Lower leg skin (tissue), 4 donors: ENCODE measurements around the gene DPM2. TPM values are rescaled to one million over a fixed set of nuclear protein-coding genes. Genes with fewer than 3 reads are reported as not detected.

Experiments used
- DNase-seq, 2 donors: peaks; one replicate each; pipeline ENCODE4 v3.0.0-alpha.2; 2019; ENCODE audit warnings: low spot score in 2 of 2
- H3K4me3 ChIP-seq: fragments of 200-600 bp; sonication (generic); 2 replicates; pipeline ENCODE4 v1.5.1; 2017; ENCODE audit warnings: mild to moderate bottlenecking, low read depth; ENCODE audit not compliant: poor library complexity, severe bottlenecking
- CTCF ChIP-seq, 3 donors: fragments of 450-650 bp; IDR thresholded peaks; one replicate each; pipeline ENCODE4 v1.5.1; 2016; ENCODE audit warnings: antibody characterized with exemption in 3 of 3, mild to moderate bottlenecking in 3 of 3, moderate library complexity in 2 of 3
- POLR2A ChIP-seq, 2 donors: fragments of 450-650 bp; IDR thresholded peaks; one replicate each; pipeline ENCODE4 v1.6.1; 2016 to 2017; ENCODE audit warnings: antibody characterized with exemption in 2 of 2, mild to moderate bottlenecking in 1 of 2, moderate library complexity in 1 of 2
- WGBS, 2 donors: methylation state at CpG; one replicate each; pipeline ENCODE4 v1.1.5; 2018; 5-methylcytosine and 5-hydroxymethylcytosine counted together
- intact Hi-C: fragments of 100-400 bp; cut with DNase I; formaldehyde crosslinking; loops from one replicate; pipeline ENCODE4 v1.15.0; 2023; ENCODE audit warnings: low total_unique reads
- total RNA-seq, 4 donors: library from RNA; depleted of rRNA; stranded (reverse); fragments of >200 nt; gene quantifications; one replicate each; pipeline ENCODE4 v1.1.0, GENCODE V29; 2016

Gene DPM2
- total RNA-seq, 4 donors from 2014 or later, result 11.9 to 21.1 (median 15.8) TPM

GRCh38 chr9:127974001-127974768, 36.5 kb upstream of the DPM2 start:
- 65 to 66% methylated on average over 12 of the region's 12 CpGs for WGBS, 2 donors
- intact Hi-C loops, result no loop called here

GRCh38 chr9:127973169-127974000, 35.7 kb upstream of the DPM2 start:
- no peak for DNase-seq

More at GRCh38 chr9:127974001-127974768, 36.5 kb upstream of the DPM2 start:
- no peak overlapping the region for H3K4me3 ChIP-seq
- no peak for DNase-seq
- TF ChIP-seq CTCF (IDR thresholded peaks at IDR 0.05) (no peak), POLR2A (IDR thresholded peaks at IDR 0.05) (no peak)

GRCh38 chr9:127972236-127972871, 34.7 kb upstream of the DPM2 start:
- intact Hi-C loops, result no loop called here
- no peak for TF ChIP-seq CTCF (IDR thresholded peaks at IDR 0.05)
- no peak for TF ChIP-seq POLR2A (IDR thresholded peaks at IDR 0.05)
- DNase-seq, result no peak
- 21 to 27% methylated on average over 2 to 10 of the region's 12 CpGs for WGBS, 2 donors
- no peak overlapping the region for H3K4me3 ChIP-seq

More at GRCh38 chr9:127973169-127974000, 35.7 kb upstream of the DPM2 start:
- WGBS, 2 donors, result 54 to 67% methylated on average over 8 to 15 of the region's 17 CpGs
- intact Hi-C loops, result no loop called here
- TF ChIP-seq POLR2A (IDR thresholded peaks at IDR 0.05) (no peak), CTCF (IDR thresholded peaks at IDR 0.05) (no peak)
- no peak overlapping the region for H3K4me3 ChIP-seq

- no peak for DNase-seq
- no peak overlapping the region for H3K4me3 ChIP-seq
These were observed 33.9 kb upstream of the DPM2 start for GRCh38 chr9:127971357-127972235.

More at GRCh38 chr9:127971357-127972235, 33.9 kb upstream of the DPM2 start:
- WGBS, 2 donors, result 28 to 48% methylated on average over 18 to 20 of the region's 20 CpGs
- intact Hi-C loops, result no loop called here
- no peak for TF ChIP-seq POLR2A (IDR thresholded peaks at IDR 0.05)
- no peak for TF ChIP-seq CTCF (IDR thresholded peaks at IDR 0.05)
